Stimulated activated naive CD4-positive, alpha-beta T cell (primary cell): ENCODE results near the gene ZBTB20.

ENCODE experiments used
- DNase-seq, 6 experiments: peaks; one replicate each; lab custom pipeline; 2025; lab: John Stamatoyannopoulos, UW

ZBTB20 gene

GRCh38 chr3:114332342-114333179 is 814.5 kb downstream of the ZBTB20 start:
- no peak for DNase-seq

- no peak for DNase-seq
Observed at GRCh38 chr3:114331710-114332109, 815.4 kb downstream of the ZBTB20 start.

- no peak for DNase-seq
Observed at GRCh38 chr3:114331007-114331406, 816.1 kb downstream of the ZBTB20 start.

GRCh38 chr3:114329823-114330222 is 817.3 kb downstream of the ZBTB20 start:
- no peak for DNase-seq

GRCh38 chr3:114328345-114328744 is 818.7 kb downstream of the ZBTB20 start:
- no peak for DNase-seq

GRCh38 chr3:114327665-114328064 is 819.4 kb downstream of the ZBTB20 start:
- DNase-seq: no peak

GRCh38 chr3:114323546-114324254 is 823.4 kb downstream of the ZBTB20 start:
- DNase-seq: no peak

GRCh38 chr3:114320246-114320645 is 826.8 kb downstream of the ZBTB20 start:
- no peak for DNase-seq

- no peak for DNase-seq
Observed at GRCh38 chr3:114319453-114319852, 827.6 kb downstream of the ZBTB20 start.

GRCh38 chr3:114318295-114318694 is 828.8 kb downstream of the ZBTB20 start:
- DNase-seq: no peak

- no peak for DNase-seq
Observed at GRCh38 chr3:114314282-114314681, 832.8 kb downstream of the ZBTB20 start.

- no peak for DNase-seq
Observed at GRCh38 chr3:114313426-114313825, 833.7 kb downstream of the ZBTB20 start.

GRCh38 chr3:114310695-114311094 is 836.4 kb downstream of the ZBTB20 start:
- DNase-seq: no peak

- peak in 1 of 6 experiments; percentile 11 for DNase-seq
Observed at GRCh38 chr3:114308830-114309229, 838.3 kb downstream of the ZBTB20 start.

- DNase-seq: no peak
Observed at GRCh38 chr3:114308377-114308776, 838.7 kb downstream of the ZBTB20 start.

- DNase-seq: no peak
Observed at GRCh38 chr3:114307832-114308231, 839.3 kb downstream of the ZBTB20 start.

GRCh38 chr3:114307222-114307830 is 839.8 kb downstream of the ZBTB20 start:
- no peak for DNase-seq

- no peak for DNase-seq
Observed at GRCh38 chr3:114299941-114300624, 847.0 kb downstream of the ZBTB20 start.

GRCh38 chr3:114299421-114299820 is 847.7 kb downstream of the ZBTB20 start:
- DNase-seq: peak in 3 of 6 experiments; percentile 11 to 15 (median 14)

- DNase-seq: no peak
Observed at GRCh38 chr3:114295946-114296345, 851.1 kb downstream of the ZBTB20 start.

- no peak for DNase-seq
Observed at GRCh38 chr3:114294940-114295480, 852.1 kb downstream of the ZBTB20 start.
